ENCODE measurements around the gene WFDC2. TPM values are rescaled to one million over a fixed set of nuclear protein-coding genes. Genes with fewer than 3 reads are reported as not detected.
"Not testable (repeated sequence)": the region's sequence is repeated elsewhere in the genome, so short reads cannot be mapped to it uniquely, and the experiment has no call there.

Gene WFDC2
- total RNA-seq, 1 donor from 2014 or later = not detected

DNA sequence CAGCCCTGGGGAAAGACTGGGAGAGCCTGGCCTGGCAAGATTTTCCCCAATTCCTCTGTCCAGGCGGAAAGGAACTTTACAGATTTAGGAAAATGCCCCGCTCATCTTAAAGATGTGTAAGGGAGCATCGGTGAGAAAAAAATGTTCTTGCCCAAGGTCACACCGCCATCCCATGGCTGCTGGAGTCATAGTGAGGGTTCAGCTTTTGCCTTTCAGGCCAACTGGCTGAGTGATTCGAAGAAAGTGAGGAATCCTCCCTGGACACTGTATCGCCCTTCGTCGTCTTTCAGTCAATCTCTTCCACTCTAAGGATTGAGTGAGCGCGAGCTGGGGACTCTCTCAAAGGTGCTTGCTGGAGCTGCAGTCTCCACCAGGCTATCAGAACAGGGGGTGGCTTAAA, 1.4 kb downstream of the WFDC2 start:
- Histone ChIP-seq H3K36me3 (ENCODE audit: control insufficient read depth, insufficient read depth, low read length) (no peaks in the 10 kb centered on the region), H3K27me3 (ENCODE audit: control insufficient read depth, insufficient read depth, low read length) (peaks cover 16% of the 10 kb centered on the region), H3K4me3 (ENCODE audit: low read depth, low read length) (peak overlapping the region; percentile 17)
- TF ChIP-seq, protein P1, sequence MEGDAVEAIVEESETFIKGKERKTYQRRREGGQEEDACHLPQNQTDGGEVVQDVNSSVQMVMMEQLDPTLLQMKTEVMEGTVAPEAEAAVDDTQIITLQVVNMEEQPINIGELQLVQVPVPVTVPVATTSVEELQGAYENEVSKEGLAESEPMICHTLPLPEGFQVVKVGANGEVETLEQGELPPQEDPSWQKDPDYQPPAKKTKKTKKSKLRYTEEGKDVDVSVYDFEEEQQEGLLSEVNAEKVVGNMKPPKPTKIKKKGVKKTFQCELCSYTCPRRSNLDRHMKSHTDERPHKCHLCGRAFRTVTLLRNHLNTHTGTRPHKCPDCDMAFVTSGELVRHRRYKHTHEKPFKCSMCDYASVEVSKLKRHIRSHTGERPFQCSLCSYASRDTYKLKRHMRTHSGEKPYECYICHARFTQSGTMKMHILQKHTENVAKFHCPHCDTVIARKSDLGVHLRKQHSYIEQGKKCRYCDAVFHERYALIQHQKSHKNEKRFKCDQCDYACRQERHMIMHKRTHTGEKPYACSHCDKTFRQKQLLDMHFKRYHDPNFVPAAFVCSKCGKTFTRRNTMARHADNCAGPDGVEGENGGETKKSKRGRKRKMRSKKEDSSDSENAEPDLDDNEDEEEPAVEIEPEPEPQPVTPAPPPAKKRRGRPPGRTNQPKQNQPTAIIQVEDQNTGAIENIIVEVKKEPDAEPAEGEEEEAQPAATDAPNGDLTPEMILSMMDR (IDR thresholded peaks at IDR 0.05; ENCODE audit: insufficient read depth, low read length, severe bottlenecking) = no peak
- peak; percentile 55 for FAIRE-seq
- no peak for DNase-seq (ENCODE audit: low read depth)

DNA sequence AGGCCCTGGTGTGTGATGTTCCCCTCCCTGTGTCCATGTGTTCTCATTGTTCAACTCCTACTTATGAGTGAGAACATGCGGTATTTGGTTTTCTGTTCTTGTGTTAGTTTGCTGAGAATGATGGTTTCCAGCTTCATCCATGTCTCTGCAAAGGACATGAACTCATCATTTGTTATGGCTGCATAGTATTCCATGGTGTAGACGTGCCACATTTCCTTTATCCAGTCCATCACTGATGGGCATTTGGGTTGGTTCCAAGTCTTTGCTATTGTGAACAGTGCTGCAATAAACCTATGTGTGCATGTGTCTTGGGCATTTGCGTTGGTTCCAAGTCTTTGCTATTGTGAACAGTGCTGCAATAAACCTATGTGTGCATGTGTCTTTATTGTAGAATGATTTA, 2.7 kb downstream of the WFDC2 start:
- H3K4me3 ChIP-seq (ENCODE audit: low read depth, low read length); FAIRE-seq: not testable (repeated sequence)

DNA sequence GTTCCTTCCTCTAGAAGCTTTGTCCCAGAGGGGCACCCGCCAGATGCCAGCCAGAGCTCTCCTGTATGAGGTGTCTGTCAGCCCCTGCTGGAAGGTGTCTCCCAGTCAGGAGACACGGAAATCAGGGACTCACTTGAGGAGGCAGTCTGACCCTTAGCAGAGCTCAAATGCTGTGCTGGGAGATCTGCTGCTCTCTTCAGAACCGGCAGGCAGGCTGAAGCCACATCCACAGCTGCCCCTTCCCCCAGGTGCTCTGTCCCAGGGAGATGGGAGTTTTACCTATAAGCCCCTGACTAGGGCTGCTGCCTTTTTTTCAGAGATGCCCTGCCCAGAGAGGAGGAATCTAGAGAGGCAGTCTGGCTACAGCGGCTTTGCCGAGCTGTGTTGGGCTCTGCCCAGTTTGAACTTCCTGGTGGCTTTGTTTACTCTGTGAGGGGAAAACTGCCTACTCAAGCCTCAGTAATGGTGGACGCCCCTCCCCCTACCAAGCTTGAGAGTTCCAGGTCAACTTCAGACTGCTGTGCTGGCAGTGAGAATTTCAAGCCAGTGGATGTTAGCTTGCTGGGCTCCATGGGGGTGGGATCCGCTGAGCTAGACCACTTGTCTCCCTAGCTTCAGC, 8.1 kb downstream of the WFDC2 start:
- H3K36me3 ChIP-seq (ENCODE audit: control insufficient read depth, insufficient read depth, low read length); DNase-seq (ENCODE audit: low read depth); H3K27me3 ChIP-seq (ENCODE audit: control insufficient read depth, insufficient read depth, low read length); H3K4me3 ChIP-seq (ENCODE audit: low read depth, low read length); FAIRE-seq: not testable (repeated sequence)

More for the DNA sequence above, 2.7 kb downstream of the WFDC2 start:
- not testable (repeated sequence) for DNase-seq (ENCODE audit: low read depth); H3K36me3 ChIP-seq (ENCODE audit: control insufficient read depth, insufficient read depth, low read length)
- peaks cover 16% of the 10 kb centered on the region for H3K27me3 ChIP-seq (ENCODE audit: control insufficient read depth, insufficient read depth, low read length)

DNA sequence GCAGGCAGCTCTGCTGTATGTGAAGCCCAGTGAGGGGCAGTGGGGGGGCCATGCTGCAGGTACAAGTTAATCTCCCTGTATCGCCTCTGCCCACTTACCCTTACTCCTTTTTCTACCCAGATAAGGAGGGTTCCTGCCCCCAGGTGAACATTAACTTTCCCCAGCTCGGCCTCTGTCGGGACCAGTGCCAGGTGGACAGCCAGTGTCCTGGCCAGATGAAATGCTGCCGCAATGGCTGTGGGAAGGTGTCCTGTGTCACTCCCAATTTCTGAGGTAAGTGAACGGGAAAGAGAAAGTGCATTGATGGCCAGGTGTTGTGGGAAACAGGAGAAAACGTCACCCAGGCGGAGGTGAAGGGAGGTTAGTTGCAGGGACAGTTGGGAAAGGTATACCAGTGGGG, 10.3 kb downstream of the WFDC2 start:
- H3K36me3 ChIP-seq (ENCODE audit: control insufficient read depth, insufficient read depth, low read length) = no peaks in the 10 kb centered on the region
- FAIRE-seq (no peak), DNase-seq (ENCODE audit: low read depth) (no peak)
- H3K27me3 ChIP-seq (ENCODE audit: control insufficient read depth, insufficient read depth, low read length) = peaks cover 3% of the 10 kb centered on the region
- no peak overlapping the region for H3K4me3 ChIP-seq (ENCODE audit: low read depth, low read length)
- TF ChIP-seq, protein P1 (IDR thresholded peaks at IDR 0.05; ENCODE audit: insufficient read depth, low read length, severe bottlenecking) = no peak

DNA sequence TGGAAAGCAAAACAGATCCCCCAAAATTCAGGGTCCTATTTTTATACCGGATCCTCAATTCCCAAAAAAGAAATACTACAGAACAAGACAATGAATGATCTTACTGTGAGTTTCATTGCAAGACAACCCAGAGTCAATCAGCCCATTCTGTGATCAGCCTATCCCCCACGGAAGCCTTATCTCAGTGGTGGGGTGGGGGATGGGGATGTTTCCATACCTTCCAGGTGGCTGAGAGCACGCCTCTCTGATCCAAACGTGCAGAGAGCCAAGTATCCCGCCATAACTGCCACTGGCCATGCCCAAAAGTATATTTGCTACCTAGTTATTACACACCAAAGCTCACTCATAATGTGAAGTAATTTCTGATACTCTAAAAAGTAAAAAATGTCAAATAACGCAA, 15.1 kb downstream of the WFDC2 start:
- DNase-seq (ENCODE audit: low read depth) (no peak), FAIRE-seq (no peak)
- Histone ChIP-seq H3K4me3 (ENCODE audit: low read depth, low read length) (no peak overlapping the region), H3K27me3 (ENCODE audit: control insufficient read depth, insufficient read depth, low read length) (peaks cover 3% of the 10 kb centered on the region), H3K36me3 (ENCODE audit: control insufficient read depth, insufficient read depth, low read length) (no peaks in the 10 kb centered on the region)
- TF ChIP-seq, protein P1 (IDR thresholded peaks at IDR 0.05; ENCODE audit: insufficient read depth, low read length, severe bottlenecking) = no peak

DNA sequence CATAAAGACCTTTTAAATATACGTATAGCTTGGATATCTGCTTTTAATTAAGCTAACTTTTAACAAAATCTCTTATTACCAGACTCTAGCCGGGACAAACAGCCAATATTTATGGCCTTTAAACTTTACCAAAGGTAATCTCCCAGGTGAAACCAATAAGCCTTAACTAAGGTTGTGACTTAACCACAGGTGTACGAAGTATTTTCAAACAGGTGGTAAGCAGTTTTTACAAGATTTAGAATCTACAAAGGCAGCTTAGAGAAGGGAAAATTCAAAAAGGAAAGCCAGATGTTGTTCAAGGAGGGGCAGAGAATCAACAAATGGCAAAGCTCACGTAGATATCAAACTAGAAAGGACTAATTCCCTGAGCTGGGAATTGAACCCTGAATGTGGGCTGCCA, 15.8 kb downstream of the WFDC2 start:
- H3K27me3 ChIP-seq (ENCODE audit: control insufficient read depth, insufficient read depth, low read length) = peaks cover 3% of the 10 kb centered on the region

More for the DNA sequence above, 15.8 kb downstream of the WFDC2 start:
- FAIRE-seq (no peak), DNase-seq (ENCODE audit: low read depth) (no peak)
- Histone ChIP-seq H3K4me3 (ENCODE audit: low read depth, low read length) (no peak overlapping the region), H3K36me3 (ENCODE audit: control insufficient read depth, insufficient read depth, low read length) (no peaks in the 10 kb centered on the region)
- TF ChIP-seq, protein P1 (IDR thresholded peaks at IDR 0.05; ENCODE audit: insufficient read depth, low read length, severe bottlenecking) = no peak

Data from bronchial epithelial cell (primary cell).